Measurements from ENCODE around the gene PLA2G4F. TPM values are rescaled to one million over a fixed set of nuclear protein-coding genes. Genes with fewer than 3 reads are reported as not detected.

PLA2G4F gene
- total RNA-seq, 4 donors from 2014 or later = not detected

- DNase-seq (ENCODE audit: low spot score) (no peak), ATAC-seq (ENCODE audit: low FRiP score) (peak; percentile 57)
- TF ChIP-seq CTCF (IDR thresholded peaks at IDR 0.05) = no peak
These were observed 52.1 kb downstream of the PLA2G4F start for GRCh38 chr15:42104095-42104891.

GRCh38 chr15:42102646-42103235 lies 53.7 kb downstream of the PLA2G4F start:
- DNase-seq (ENCODE audit: low spot score) (no peak), ATAC-seq (ENCODE audit: low FRiP score) (peak; percentile 7)
- no peak for TF ChIP-seq CTCF (IDR thresholded peaks at IDR 0.05)

- no peak for TF ChIP-seq CTCF (IDR thresholded peaks at IDR 0.05)
- DNase-seq (ENCODE audit: low spot score) (no peak), ATAC-seq (ENCODE audit: low FRiP score) (no peak)
These were observed 54.6 kb downstream of the PLA2G4F start for GRCh38 chr15:42101861-42102260.

- TF ChIP-seq CTCF (IDR thresholded peaks at IDR 0.05) = no peak
- ATAC-seq (ENCODE audit: low FRiP score) = no peak
- DNase-seq (ENCODE audit: low spot score) = no peak
These were observed 56.2 kb downstream of the PLA2G4F start for GRCh38 chr15:42100021-42100800.

GRCh38 chr15:42097018-42097417 lies 59.4 kb downstream of the PLA2G4F start:
- ATAC-seq (ENCODE audit: low FRiP score) (no peak), DNase-seq (ENCODE audit: low spot score) (no peak)
- TF ChIP-seq CTCF (IDR thresholded peaks at IDR 0.05) = no peak

GRCh38 chr15:42094512-42094963 lies 61.9 kb downstream of the PLA2G4F start, which contains the start of gene PLA2G4D:
Gene PLA2G4D (minus strand): TSS chr15:42094562. CDS start chr15:42094459, 103 bp downstream.
- TF ChIP-seq CTCF (IDR thresholded peaks at IDR 0.05) = no peak
- no peak for ATAC-seq (ENCODE audit: low FRiP score)
- no peak for DNase-seq (ENCODE audit: low spot score)

All from omental fat pad (tissue), 4 donors.